ENCODE data around the gene TNK1. TPM values are rescaled to one million over a fixed set of nuclear protein-coding genes. Genes with fewer than 3 reads are reported as not detected.

TNK1 gene
- total and polyA plus RNA-seq, 2 donors (not counting 1 experiment from before 2014, with no cell fraction given): 11.7 to 23.7 TPM

DNA sequence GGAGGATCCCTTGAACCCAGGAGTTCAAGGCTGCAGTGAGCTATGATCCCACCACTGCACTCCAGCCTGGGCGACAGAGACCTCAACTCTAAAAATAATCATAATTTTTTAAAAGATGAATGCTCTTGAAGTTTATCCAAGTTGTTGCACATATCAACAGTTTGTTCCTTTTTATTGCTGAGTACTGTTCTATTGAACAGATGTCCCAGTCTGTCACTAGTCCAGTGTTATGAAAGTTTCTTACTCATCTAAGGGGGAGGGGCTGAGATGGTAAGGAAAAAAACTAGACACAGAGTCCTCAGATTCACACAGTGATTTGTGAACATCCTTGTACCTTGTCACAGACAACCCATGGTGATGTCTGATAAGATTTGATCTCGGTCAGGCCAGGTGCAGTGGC lies 40.7 kb upstream of the TNK1 start:
- no peaks in the 10 kb centered on the region for H3K9me3 Mint-ChIP-seq (ENCODE audit: insufficient read depth)

DNA sequence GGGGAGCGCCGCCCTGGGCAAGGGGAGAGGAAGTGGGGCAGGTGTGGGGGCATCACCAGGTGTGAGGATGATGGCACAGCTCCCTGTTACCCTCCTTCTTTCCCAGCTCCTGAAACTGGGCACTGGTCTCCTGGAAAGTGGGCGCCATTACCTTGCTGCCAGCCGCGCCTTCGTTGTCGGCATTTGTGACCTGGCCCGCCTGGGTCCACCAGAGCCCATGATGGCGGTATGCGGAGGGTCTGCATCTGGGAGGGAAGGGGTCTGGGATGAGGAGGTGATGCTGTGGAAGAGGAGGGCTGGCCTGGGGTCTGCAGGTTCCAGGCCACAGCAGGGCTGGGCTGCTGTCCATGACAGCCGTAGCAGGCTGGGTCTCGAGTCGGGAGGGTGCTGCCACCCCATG lies 39.0 kb upstream of the TNK1 start:
- no peaks in the 10 kb centered on the region for H3K27me3 ChIP-seq (replicated peaks in 1 of 4; ENCODE audit: control extremely low read depth in 1 of 4, control insufficient read depth in 3 of 4, insufficient read depth in 4 of 4, low read length in 3 of 4)
- H3K9me3 ChIP-seq (ENCODE audit: control extremely low read depth in 1 of 3, control insufficient read depth in 2 of 3, insufficient read depth in 1 of 3, low read length in 2 of 3): no peaks in the 10 kb centered on the region
- no peaks in the 10 kb centered on the region for H3K9me3 Mint-ChIP-seq (ENCODE audit: insufficient read depth)
- H3K4me2 ChIP-seq (replicated peaks; ENCODE audit: low read depth, low read length, poor library complexity, severe bottlenecking): no peak overlapping the region
- no peak overlapping the region for H3K27ac Mint-ChIP-seq
- TF ChIP-seq, protein P1, sequence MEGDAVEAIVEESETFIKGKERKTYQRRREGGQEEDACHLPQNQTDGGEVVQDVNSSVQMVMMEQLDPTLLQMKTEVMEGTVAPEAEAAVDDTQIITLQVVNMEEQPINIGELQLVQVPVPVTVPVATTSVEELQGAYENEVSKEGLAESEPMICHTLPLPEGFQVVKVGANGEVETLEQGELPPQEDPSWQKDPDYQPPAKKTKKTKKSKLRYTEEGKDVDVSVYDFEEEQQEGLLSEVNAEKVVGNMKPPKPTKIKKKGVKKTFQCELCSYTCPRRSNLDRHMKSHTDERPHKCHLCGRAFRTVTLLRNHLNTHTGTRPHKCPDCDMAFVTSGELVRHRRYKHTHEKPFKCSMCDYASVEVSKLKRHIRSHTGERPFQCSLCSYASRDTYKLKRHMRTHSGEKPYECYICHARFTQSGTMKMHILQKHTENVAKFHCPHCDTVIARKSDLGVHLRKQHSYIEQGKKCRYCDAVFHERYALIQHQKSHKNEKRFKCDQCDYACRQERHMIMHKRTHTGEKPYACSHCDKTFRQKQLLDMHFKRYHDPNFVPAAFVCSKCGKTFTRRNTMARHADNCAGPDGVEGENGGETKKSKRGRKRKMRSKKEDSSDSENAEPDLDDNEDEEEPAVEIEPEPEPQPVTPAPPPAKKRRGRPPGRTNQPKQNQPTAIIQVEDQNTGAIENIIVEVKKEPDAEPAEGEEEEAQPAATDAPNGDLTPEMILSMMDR (IDR thresholded peaks at IDR 0.05): no peak
- no peak for TF ChIP-seq EZH2 (IDR thresholded peaks at IDR 0.05; ENCODE audit: borderline replicate concordance, insufficient read depth, low read depth, low read length, poor library complexity, severe bottlenecking)
- ATAC-seq (ENCODE audit: low read depth) (no peak), DNase-seq (no peak)
- intact Hi-C loops (cut with micrococcal nuclease): no loop called here
- H3K36me3 ChIP-seq (replicated peaks in 1 of 2; ENCODE audit: control extremely low read depth in 1 of 2, control insufficient read depth in 1 of 2, extremely low read depth in 1 of 2, insufficient read depth in 2 of 2, low read length in 1 of 2): peaks cover 10 to 76% of the 10 kb centered on the region in 2 experiments
- POLR2A ChIA-PET: no interaction called here
- peaks cover 6 to 28% of the 10 kb centered on the region in 2 donors for H3K4me1 ChIP-seq (ENCODE audit: control insufficient read depth in 2 of 2, insufficient read depth in 2 of 2, low read length in 2 of 2)
- peaks cover 56% of the 10 kb centered on the region for H3K79me2 ChIP-seq (ENCODE audit: control insufficient read depth, insufficient read depth, low read length)
- H3K4me1 Mint-ChIP-seq: peaks cover 19% of the 10 kb centered on the region
- no peaks in the 10 kb centered on the region for H3K27me3 Mint-ChIP-seq
- 95% methylated on average over 7 of the region's 13 CpGs for WGBS (ENCODE audit: insufficient coverage)
- H3K27ac ChIP-seq (ENCODE audit: low read length in 2 of 2): no peak overlapping the region
- peaks cover 57% of the 10 kb centered on the region for H4K20me1 ChIP-seq (ENCODE audit: control insufficient read depth, insufficient read depth, low read length, poor library complexity, severe bottlenecking)
- H3K4me3 Mint-ChIP-seq: no peak overlapping the region
- no peak overlapping the region for H2AFZ ChIP-seq (ENCODE audit: insufficient read depth, low read depth, low read length, poor library complexity, severe bottlenecking)
- no peak overlapping the region for H3K4me3 ChIP-seq (ENCODE audit: control extremely low read depth in 1 of 5, extremely low read depth in 1 of 5, insufficient read depth in 1 of 5, low read depth in 2 of 5, low read length in 4 of 5)
- CTCF ChIA-PET: interaction anchor here (0.6 to 5.8 kb wide), 2 partner anchors 17 to 37 kb away, joined by 3 to 47 read pairs; no protein-coding TSS in a partner anchor
- H3K9ac ChIP-seq (ENCODE audit: low read length): no peak overlapping the region

More for the DNA sequence above, 40.7 kb upstream of the TNK1 start:
- H3K27me3 ChIP-seq (replicated peaks in 1 of 4; ENCODE audit: control extremely low read depth in 1 of 4, control insufficient read depth in 3 of 4, insufficient read depth in 4 of 4, low read length in 3 of 4): no peaks in the 10 kb centered on the region
- ChIA-PET POLR2A (no interaction called here), CTCF (interaction anchor here (2.0 kb wide), 1 partner anchor 96 kb away, joined by 5 read pairs; no protein-coding TSS in a partner anchor)
- H3K4me3 Mint-ChIP-seq: no peak overlapping the region
- no peak overlapping the region for H3K9ac ChIP-seq (ENCODE audit: low read length)
- H3K27ac ChIP-seq (ENCODE audit: low read length in 2 of 2): no peak overlapping the region
- H3K79me2 ChIP-seq (ENCODE audit: control insufficient read depth, insufficient read depth, low read length): peaks cover 64% of the 10 kb centered on the region
- no peaks in the 10 kb centered on the region for H3K9me3 ChIP-seq (ENCODE audit: control extremely low read depth in 1 of 3, control insufficient read depth in 2 of 3, insufficient read depth in 1 of 3, low read length in 2 of 3)
- H3K36me3 ChIP-seq (replicated peaks in 1 of 2; ENCODE audit: control extremely low read depth in 1 of 2, control insufficient read depth in 1 of 2, extremely low read depth in 1 of 2, insufficient read depth in 2 of 2, low read length in 1 of 2): peaks cover 6 to 61% of the 10 kb centered on the region in 2 experiments
- no peak overlapping the region for H2AFZ ChIP-seq (ENCODE audit: insufficient read depth, low read depth, low read length, poor library complexity, severe bottlenecking)
- TF ChIP-seq, protein P1 (IDR thresholded peaks at IDR 0.05): no peak
- intact Hi-C loops (cut with micrococcal nuclease): no loop called here
- no peak overlapping the region for H3K4me3 ChIP-seq (ENCODE audit: control extremely low read depth in 1 of 5, extremely low read depth in 1 of 5, insufficient read depth in 1 of 5, low read depth in 2 of 5, low read length in 4 of 5)
- peaks cover 16 to 39% of the 10 kb centered on the region in 2 donors for H3K4me1 ChIP-seq (ENCODE audit: control insufficient read depth in 2 of 2, insufficient read depth in 2 of 2, low read length in 2 of 2)
- peaks cover 49% of the 10 kb centered on the region for H4K20me1 ChIP-seq (ENCODE audit: control insufficient read depth, insufficient read depth, low read length, poor library complexity, severe bottlenecking)
- no peak overlapping the region for H3K27ac Mint-ChIP-seq
- peaks cover 30% of the 10 kb centered on the region for H3K4me1 Mint-ChIP-seq
- H3K27me3 Mint-ChIP-seq: no peaks in the 10 kb centered on the region
- ATAC-seq (ENCODE audit: low read depth): no peak
- DNase-seq: no peak
- WGBS (ENCODE audit: insufficient coverage): 100% methylated on average over 1 of the region's 2 CpGs
- no peak overlapping the region for H3K4me2 ChIP-seq (replicated peaks; ENCODE audit: low read depth, low read length, poor library complexity, severe bottlenecking)

All from B cell (primary cell).